ENCODE data around the gene PSMC2. TPM values are rescaled to one million over a fixed set of nuclear protein-coding genes. Genes with fewer than 3 reads are reported as not detected.

Gene PSMC2
- total RNA-seq, 1 experiment from 2014 or later = 121 TPM

GRCh38 chr7:103395071-103395470 lies 47.6 kb downstream of the PSMC2 start:
- H3K27ac Mint-ChIP-seq = no peak overlapping the region
- CTCF ChIA-PET = no interaction called here
- DNase-seq (ENCODE audit: low spot score) (no peak), ATAC-seq (no peak)
- H3K36me3 Mint-ChIP-seq = no peaks in the 10 kb centered on the region
- H3K27me3 Mint-ChIP-seq (ENCODE audit: low read depth) = no peaks in the 10 kb centered on the region
- TF ChIP-seq JAZF1 (CRISPR knock-in tag; IDR thresholded peaks at IDR 0.05) = no peak
- TF ChIP-seq ZNF138 (CRISPR knock-in tag; conservative IDR thresholded peaks at IDR 0.05) = no peak
- no peak for TF ChIP-seq OVOL2 (CRISPR knock-in tag; IDR thresholded peaks at IDR 0.05; ENCODE audit: borderline replicate concordance)
- TF ChIP-seq IRF1 (CRISPR knock-in tag; IDR thresholded peaks at IDR 0.05) = no peak
- no peak for TF ChIP-seq CREB1 (CRISPR knock-in tag; IDR thresholded peaks at IDR 0.05)
- TF ChIP-seq IRF2 (CRISPR knock-in tag; IDR thresholded peaks at IDR 0.05; ENCODE audit: borderline replicate concordance, low read depth) = no peak
- H3K4me1 Mint-ChIP-seq = no peaks in the 10 kb centered on the region
- H3K4me3 Mint-ChIP-seq = no peak overlapping the region
- POLR2A ChIA-PET = no interaction called here
- peaks cover 5% of the 10 kb centered on the region; the same call in 1 of the 2 replicates for H3K9me3 Mint-ChIP-seq

GRCh38 chr7:103396471-103396870 lies 49.0 kb downstream of the PSMC2 start:
- CTCF ChIA-PET = interaction anchor here (0.6 kb wide), 1 partner anchor 595 kb away, joined by 3 read pairs; no protein-coding TSS in a partner anchor
- ATAC-seq = no peak
- H3K36me3 Mint-ChIP-seq = no peaks in the 10 kb centered on the region

More at GRCh38 chr7:103396471-103396870, 49.0 kb downstream of the PSMC2 start:
- no peaks in the 10 kb centered on the region for H3K27me3 Mint-ChIP-seq (ENCODE audit: low read depth)
- no peak overlapping the region for H3K4me3 Mint-ChIP-seq
- H3K4me1 Mint-ChIP-seq = no peaks in the 10 kb centered on the region
- POLR2A ChIA-PET = no interaction called here
- H3K9me3 Mint-ChIP-seq = peaks cover 19% of the 10 kb centered on the region
- DNase-seq (ENCODE audit: low spot score) = no peak
- TF ChIP-seq EMX1 (CRISPR knock-in tag; IDR thresholded peaks at IDR 0.05) (no peak), NFATC4 (CRISPR knock-in tag; IDR thresholded peaks at IDR 0.05) (no peak), ZNF317 (CRISPR knock-in tag; IDR thresholded peaks at IDR 0.05; ENCODE audit: borderline replicate concordance, low read depth) (no peak), ZMAT4 (CRISPR knock-in tag; IDR thresholded peaks at IDR 0.05) (no peak), JUN (CRISPR knock-in tag; IDR thresholded peaks at IDR 0.05) (no peak), SMAD3 (CRISPR knock-in tag; IDR thresholded peaks at IDR 0.05; ENCODE audit: borderline replicate concordance) (no peak), CBFB (CRISPR knock-in tag; IDR thresholded peaks at IDR 0.05; ENCODE audit: low read depth) (no peak), FOXK1 (CRISPR knock-in tag; IDR thresholded peaks at IDR 0.05) (no peak), ZSCAN18 (CRISPR knock-in tag; IDR thresholded peaks at IDR 0.05) (no peak), NFYB (CRISPR knock-in tag; conservative IDR thresholded peaks at IDR 0.05; ENCODE audit: low read depth) (no peak), ZNF219 (CRISPR knock-in tag; IDR thresholded peaks at IDR 0.05; ENCODE audit: borderline replicate concordance) (no peak), ESRRA (CRISPR knock-in tag; IDR thresholded peaks at IDR 0.05; ENCODE audit: borderline replicate concordance) (no peak), ELF4 (CRISPR knock-in tag; IDR thresholded peaks at IDR 0.05; ENCODE audit: low read depth) (no peak), AFF4 (CRISPR knock-in tag; IDR thresholded peaks at IDR 0.05; ENCODE audit: borderline replicate concordance) (no peak), GRHL2 (CRISPR knock-in tag; IDR thresholded peaks at IDR 0.05; ENCODE audit: insufficient replicate concordance, severe bottlenecking) (no peak), E2F1 (CRISPR knock-in tag; IDR thresholded peaks at IDR 0.05) (no peak), ATF3 (CRISPR knock-in tag; conservative IDR thresholded peaks at IDR 0.05) (no peak), ZNF138 (CRISPR knock-in tag; conservative IDR thresholded peaks at IDR 0.05) (no peak), ZNF425 (CRISPR knock-in tag; conservative IDR thresholded peaks at IDR 0.05) (no peak)
- no peak overlapping the region for H3K27ac Mint-ChIP-seq

All from WTC11 (cell line).